Tibial nerve (tissue), 3 donors: Measurements from ENCODE around the gene NDUFB2.

Experiments used
- POLR2A ChIP-seq, 2 donors: fragments of 450-650 bp; IDR thresholded peaks; one replicate each; pipeline ENCODE4 v1.6.1; 2017; ENCODE audit warnings: antibody characterized with exemption in 2 of 2, mild to moderate bottlenecking in 2 of 2, moderate library complexity in 2 of 2
- TF ChIP-seq, protein P1 (sequence below), 5 experiments: fragments of 200-600 bp in 3 of 5; fragments of 450-650 bp in 2 of 5; sonication (generic) in 3 of 5; IDR thresholded peaks; one replicate each; pipeline ENCODE4 v1.5.1; 2016 to 2019; ENCODE audit warnings: antibody characterized with exemption in 5 of 5, mild to moderate bottlenecking in 3 of 5, moderate library complexity in 2 of 5

DNA sequence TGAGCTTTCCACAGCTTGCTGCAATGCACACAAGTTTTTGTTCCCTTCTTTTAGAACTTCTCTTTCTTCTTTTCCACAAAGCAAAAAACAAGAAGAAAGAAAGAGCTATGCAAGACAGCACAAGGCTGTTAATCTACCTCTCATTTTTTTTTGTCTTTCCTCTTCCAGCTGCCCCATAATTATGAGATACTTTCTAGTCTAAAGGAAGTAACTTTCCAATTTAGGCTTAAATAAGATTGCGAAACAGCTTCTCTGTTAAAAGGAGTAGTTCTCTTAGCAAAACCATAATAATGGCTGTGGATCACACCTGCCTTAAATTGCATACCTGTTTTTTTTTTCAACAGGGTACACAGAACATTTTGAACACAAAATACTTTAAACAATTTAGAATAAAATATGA lies 56.0 kb downstream of the NDUFB2 start:
- TF ChIP-seq, protein P1, sequence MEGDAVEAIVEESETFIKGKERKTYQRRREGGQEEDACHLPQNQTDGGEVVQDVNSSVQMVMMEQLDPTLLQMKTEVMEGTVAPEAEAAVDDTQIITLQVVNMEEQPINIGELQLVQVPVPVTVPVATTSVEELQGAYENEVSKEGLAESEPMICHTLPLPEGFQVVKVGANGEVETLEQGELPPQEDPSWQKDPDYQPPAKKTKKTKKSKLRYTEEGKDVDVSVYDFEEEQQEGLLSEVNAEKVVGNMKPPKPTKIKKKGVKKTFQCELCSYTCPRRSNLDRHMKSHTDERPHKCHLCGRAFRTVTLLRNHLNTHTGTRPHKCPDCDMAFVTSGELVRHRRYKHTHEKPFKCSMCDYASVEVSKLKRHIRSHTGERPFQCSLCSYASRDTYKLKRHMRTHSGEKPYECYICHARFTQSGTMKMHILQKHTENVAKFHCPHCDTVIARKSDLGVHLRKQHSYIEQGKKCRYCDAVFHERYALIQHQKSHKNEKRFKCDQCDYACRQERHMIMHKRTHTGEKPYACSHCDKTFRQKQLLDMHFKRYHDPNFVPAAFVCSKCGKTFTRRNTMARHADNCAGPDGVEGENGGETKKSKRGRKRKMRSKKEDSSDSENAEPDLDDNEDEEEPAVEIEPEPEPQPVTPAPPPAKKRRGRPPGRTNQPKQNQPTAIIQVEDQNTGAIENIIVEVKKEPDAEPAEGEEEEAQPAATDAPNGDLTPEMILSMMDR (IDR thresholded peaks at IDR 0.05) = no peak
- no peak for TF ChIP-seq POLR2A (IDR thresholded peaks at IDR 0.05)
